ENCODE data around the gene SPATA13.
A peak's percentile ranks its signal among the peaks of the same experiment; 100 is the strongest.

The SPATA13 gene

GRCh38 chr13:24233351-24233901 is 72.9 kb downstream of the SPATA13 start:
- Mint-ChIP-seq H3K4me3 (no peak overlapping the region), H3K4me1 (ENCODE audit: low read depth) (peaks cover 16% of the 10 kb centered on the region), H3K27me3 (ENCODE audit: low read depth) (no peaks in the 10 kb centered on the region), H3K9me3 (no peaks in the 10 kb centered on the region), H3K36me3 (ENCODE audit: low read depth) (no peaks in the 10 kb centered on the region), H3K27ac (no peak overlapping the region)
- no peak for DNase-seq (ENCODE audit: low spot score)

GRCh38 chr13:24234200-24234915 is 73.8 kb downstream of the SPATA13 start:
- no peaks in the 10 kb centered on the region for H3K36me3 Mint-ChIP-seq (ENCODE audit: low read depth)
- H3K4me1 Mint-ChIP-seq (ENCODE audit: low read depth) = peaks cover 18% of the 10 kb centered on the region
- no peaks in the 10 kb centered on the region for H3K9me3 Mint-ChIP-seq
- H3K4me3 Mint-ChIP-seq = no peak overlapping the region
- no peak for DNase-seq (ENCODE audit: low spot score)
- H3K27ac Mint-ChIP-seq = no peak overlapping the region
- no peaks in the 10 kb centered on the region for H3K27me3 Mint-ChIP-seq (ENCODE audit: low read depth)

- DNase-seq (ENCODE audit: low spot score) = no peak
- Mint-ChIP-seq H3K4me1 (ENCODE audit: low read depth) (peaks cover 10% of the 10 kb centered on the region), H3K4me3 (no peak overlapping the region), H3K9me3 (no peaks in the 10 kb centered on the region), H3K27ac (no peak overlapping the region), H3K36me3 (ENCODE audit: low read depth) (no peaks in the 10 kb centered on the region), H3K27me3 (ENCODE audit: low read depth) (no peaks in the 10 kb centered on the region)
These were observed 76.8 kb downstream of the SPATA13 start for GRCh38 chr13:24237356-24237755.

- H3K9me3 Mint-ChIP-seq = no peaks in the 10 kb centered on the region
- H3K4me3 Mint-ChIP-seq = no peak overlapping the region
- H3K27me3 Mint-ChIP-seq (ENCODE audit: low read depth) = no peaks in the 10 kb centered on the region
- DNase-seq (ENCODE audit: low spot score) = no peak
- peaks cover 7% of the 10 kb centered on the region for H3K4me1 Mint-ChIP-seq (ENCODE audit: low read depth)
- no peak overlapping the region for H3K27ac Mint-ChIP-seq
- no peaks in the 10 kb centered on the region for H3K36me3 Mint-ChIP-seq (ENCODE audit: low read depth)
These were observed 80.8 kb downstream of the SPATA13 start for GRCh38 chr13:24241336-24241735.

GRCh38 chr13:24242100-24242499 is 81.6 kb downstream of the SPATA13 start:
- H3K27me3 Mint-ChIP-seq (ENCODE audit: low read depth) = no peaks in the 10 kb centered on the region
- no peak for DNase-seq (ENCODE audit: low spot score)
- H3K4me3 Mint-ChIP-seq = no peak overlapping the region
- peaks cover 10% of the 10 kb centered on the region for H3K4me1 Mint-ChIP-seq (ENCODE audit: low read depth)
- H3K27ac Mint-ChIP-seq = no peak overlapping the region
- no peaks in the 10 kb centered on the region for H3K9me3 Mint-ChIP-seq
- no peaks in the 10 kb centered on the region for H3K36me3 Mint-ChIP-seq (ENCODE audit: low read depth)

- no peak for DNase-seq (ENCODE audit: low spot score)
These were observed 82.8 kb downstream of the SPATA13 start for GRCh38 chr13:24243302-24243701.

GRCh38 chr13:24244802-24245201 is 84.3 kb downstream of the SPATA13 start:
- Mint-ChIP-seq H3K36me3 (ENCODE audit: low read depth) (no peaks in the 10 kb centered on the region), H3K27ac (no peak overlapping the region), H3K4me3 (no peak overlapping the region), H3K9me3 (no peaks in the 10 kb centered on the region), H3K27me3 (ENCODE audit: low read depth) (no peaks in the 10 kb centered on the region), H3K4me1 (ENCODE audit: low read depth) (peaks cover 8% of the 10 kb centered on the region)
- DNase-seq (ENCODE audit: low spot score) = no peak

More at GRCh38 chr13:24243302-24243701, 82.8 kb downstream of the SPATA13 start:
- no peak overlapping the region for H3K27ac Mint-ChIP-seq
- H3K9me3 Mint-ChIP-seq = no peaks in the 10 kb centered on the region
- no peak overlapping the region for H3K4me3 Mint-ChIP-seq
- no peaks in the 10 kb centered on the region for H3K27me3 Mint-ChIP-seq (ENCODE audit: low read depth)
- H3K4me1 Mint-ChIP-seq (ENCODE audit: low read depth) = peaks cover 9% of the 10 kb centered on the region
- no peaks in the 10 kb centered on the region for H3K36me3 Mint-ChIP-seq (ENCODE audit: low read depth)

- Mint-ChIP-seq H3K27ac (no peak overlapping the region), H3K36me3 (ENCODE audit: low read depth) (no peaks in the 10 kb centered on the region), H3K4me1 (ENCODE audit: low read depth) (peaks cover 22% of the 10 kb centered on the region), H3K9me3 (no peaks in the 10 kb centered on the region), H3K27me3 (ENCODE audit: low read depth) (no peaks in the 10 kb centered on the region), H3K4me3 (no peak overlapping the region)
- DNase-seq (ENCODE audit: low spot score) = no peak
These were observed 86.5 kb downstream of the SPATA13 start for GRCh38 chr13:24247016-24247415.

GRCh38 chr13:24249624-24250023 is 89.1 kb downstream of the SPATA13 start:
- Mint-ChIP-seq H3K27me3 (ENCODE audit: low read depth) (no peaks in the 10 kb centered on the region), H3K27ac (peak overlapping the region; percentile 44), H3K4me3 (peak overlapping the region; percentile 37), H3K4me1 (ENCODE audit: low read depth) (peaks cover 43% of the 10 kb centered on the region), H3K36me3 (ENCODE audit: low read depth) (peaks cover 23% of the 10 kb centered on the region), H3K9me3 (no peaks in the 10 kb centered on the region)
- no peak for DNase-seq (ENCODE audit: low spot score)

- Mint-ChIP-seq H3K4me3 (peak overlapping the region; percentile 91), H3K27ac (peak overlapping the region; percentile 94), H3K4me1 (ENCODE audit: low read depth) (peaks cover 52% of the 10 kb centered on the region), H3K36me3 (ENCODE audit: low read depth) (peaks cover 32% of the 10 kb centered on the region), H3K9me3 (no peaks in the 10 kb centered on the region), H3K27me3 (ENCODE audit: low read depth) (no peaks in the 10 kb centered on the region)
- no peak for DNase-seq (ENCODE audit: low spot score)
These were observed 90.0 kb downstream of the SPATA13 start for GRCh38 chr13:24250376-24251057.

- peak; percentile 79 for DNase-seq (ENCODE audit: low spot score)
- Mint-ChIP-seq H3K27ac (peak overlapping the region; percentile 94), H3K36me3 (ENCODE audit: low read depth) (peaks cover 39% of the 10 kb centered on the region)
These were observed 91.0 kb downstream of the SPATA13 start for GRCh38 chr13:24251525-24251924.

GRCh38 chr13:24252136-24252535 is 91.6 kb downstream of the SPATA13 start:
- no peaks in the 10 kb centered on the region for H3K9me3 Mint-ChIP-seq
- DNase-seq (ENCODE audit: low spot score) = no peak
- peaks cover 62% of the 10 kb centered on the region for H3K4me1 Mint-ChIP-seq (ENCODE audit: low read depth)
- no peaks in the 10 kb centered on the region for H3K27me3 Mint-ChIP-seq (ENCODE audit: low read depth)
- peaks cover 46% of the 10 kb centered on the region for H3K36me3 Mint-ChIP-seq (ENCODE audit: low read depth)
- peak overlapping the region; percentile 91 for H3K4me3 Mint-ChIP-seq
- peak overlapping the region; percentile 94 for H3K27ac Mint-ChIP-seq

More at GRCh38 chr13:24251525-24251924, 91.0 kb downstream of the SPATA13 start:
- Mint-ChIP-seq H3K4me1 (ENCODE audit: low read depth) (peaks cover 59% of the 10 kb centered on the region), H3K9me3 (no peaks in the 10 kb centered on the region), H3K27me3 (ENCODE audit: low read depth) (no peaks in the 10 kb centered on the region), H3K4me3 (peak overlapping the region; percentile 91)

- Mint-ChIP-seq H3K4me3 (peak overlapping the region; percentile 91), H3K27ac (peak overlapping the region; percentile 94), H3K9me3 (no peaks in the 10 kb centered on the region), H3K27me3 (ENCODE audit: low read depth) (no peaks in the 10 kb centered on the region), H3K36me3 (ENCODE audit: low read depth) (peaks cover 51% of the 10 kb centered on the region), H3K4me1 (ENCODE audit: low read depth) (peaks cover 66% of the 10 kb centered on the region)
- DNase-seq (ENCODE audit: low spot score) = no peak
These were observed 93.1 kb downstream of the SPATA13 start for GRCh38 chr13:24253520-24254145.

All from T-helper 2 cell treated with Interferon-gamma antibody and Interleukin-4, amounts not matched to agents 5 μg/mL and 100 μg/mL, for 36 hours (primary cell).